ENCODE results near the gene IL1RAP. TPM values are rescaled to one million over a fixed set of nuclear protein-coding genes. Genes with fewer than 3 reads are reported as not detected.
"Not testable (repeated sequence)": the region's sequence is repeated elsewhere in the genome, so short reads cannot be mapped to it uniquely, and the experiment has no call there.

IL1RAP gene
- polyA plus RNA-seq, 4 donors: 15.8 to 36.9 (median 21.1) TPM

GRCh38 chr3:190506271-190506670 lies 7.6 kb upstream of the IL1RAP start:
- DNase-seq (ENCODE audit: low read depth in 4 of 4, low spot score in 3 of 4): no peak

DNA sequence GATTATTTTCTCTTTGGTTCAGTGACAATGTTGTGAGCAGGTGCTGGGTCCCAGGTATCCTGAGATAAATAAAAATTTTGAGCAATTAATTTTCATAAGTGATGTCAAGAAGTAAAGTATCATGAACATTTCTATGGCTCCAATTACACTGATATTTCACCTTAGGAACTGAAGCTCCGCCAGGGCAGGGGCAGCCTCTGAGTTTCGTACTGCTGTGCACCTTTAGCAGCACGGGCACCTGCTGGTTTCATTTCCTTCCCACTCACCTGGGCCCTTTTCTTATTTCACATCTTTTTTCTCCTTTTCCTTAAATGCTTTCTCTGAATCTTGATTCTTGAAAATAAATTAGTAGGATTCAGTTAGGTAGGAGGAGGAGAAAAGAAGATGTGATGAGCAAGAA lies 1.2 kb upstream of the IL1RAP start:
- no peak for DNase-seq (ENCODE audit: low read depth in 4 of 4, low spot score in 3 of 4)

DNA sequence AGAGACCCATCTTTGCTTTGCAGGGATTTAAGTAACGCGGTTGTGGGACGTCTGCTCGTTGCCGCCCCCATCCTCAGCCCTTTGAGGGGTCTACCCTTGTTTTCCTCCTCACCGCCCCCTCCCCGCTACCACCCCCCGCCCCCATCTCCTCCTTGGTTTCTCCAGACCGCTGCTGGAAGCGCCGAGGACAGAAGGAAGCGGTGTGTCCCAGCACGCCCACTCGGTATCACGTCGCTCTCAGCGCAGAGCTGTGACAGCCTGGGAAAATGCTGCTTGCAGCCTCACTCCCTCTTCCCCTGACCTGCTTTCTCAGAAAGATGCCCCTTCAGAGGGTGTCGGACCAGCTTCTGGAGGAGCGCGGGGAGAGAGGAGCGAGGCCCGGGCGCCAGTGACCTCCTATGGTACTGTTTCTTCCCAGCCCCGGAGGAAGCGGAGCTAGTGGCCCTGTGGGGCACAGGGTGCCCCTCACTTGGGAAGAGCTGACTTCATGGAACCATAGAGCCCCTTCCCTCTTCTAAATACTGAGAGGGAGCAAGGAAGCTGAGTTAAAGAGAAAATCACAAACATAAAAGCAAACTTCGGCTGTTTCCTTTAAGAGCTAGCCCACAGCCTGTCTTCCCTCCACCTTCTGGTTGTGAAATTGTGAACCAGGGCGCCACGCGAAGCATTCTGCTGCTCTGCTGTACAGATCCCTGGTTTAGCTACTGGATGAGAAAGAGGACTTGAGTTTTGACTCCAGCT lies 698 bp downstream of the IL1RAP start:
- peak in 2 of 4 donors; percentile 16 to 17 for DNase-seq (ENCODE audit: low read depth in 4 of 4, low spot score in 3 of 4)

GRCh38 chr3:190516416-190516815 lies 2.5 kb downstream of the IL1RAP start:
- DNase-seq (ENCODE audit: low read depth in 4 of 4, low spot score in 3 of 4): no peak

DNA sequence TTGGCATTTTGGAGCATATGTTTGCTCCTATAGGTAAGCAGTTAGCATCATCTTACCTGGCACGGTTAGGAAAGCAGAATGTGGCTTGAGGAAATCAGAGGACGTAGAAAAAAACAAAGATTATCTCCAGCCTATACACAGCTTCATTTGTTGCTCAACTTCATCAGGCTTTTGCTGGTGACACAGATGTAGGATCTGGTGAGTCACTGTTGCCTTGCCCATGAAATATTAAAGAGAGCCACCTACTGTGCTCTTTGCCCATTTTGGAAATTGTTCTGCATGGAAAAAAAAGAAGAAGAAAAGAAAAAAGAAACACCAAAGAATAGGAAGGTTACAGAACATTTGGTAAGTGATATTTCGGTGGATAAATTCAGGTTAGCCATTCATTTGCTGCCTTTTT lies 3.8 kb downstream of the IL1RAP start:
- DNase-seq (ENCODE audit: low read depth in 4 of 4, low spot score in 3 of 4): no peak

DNA sequence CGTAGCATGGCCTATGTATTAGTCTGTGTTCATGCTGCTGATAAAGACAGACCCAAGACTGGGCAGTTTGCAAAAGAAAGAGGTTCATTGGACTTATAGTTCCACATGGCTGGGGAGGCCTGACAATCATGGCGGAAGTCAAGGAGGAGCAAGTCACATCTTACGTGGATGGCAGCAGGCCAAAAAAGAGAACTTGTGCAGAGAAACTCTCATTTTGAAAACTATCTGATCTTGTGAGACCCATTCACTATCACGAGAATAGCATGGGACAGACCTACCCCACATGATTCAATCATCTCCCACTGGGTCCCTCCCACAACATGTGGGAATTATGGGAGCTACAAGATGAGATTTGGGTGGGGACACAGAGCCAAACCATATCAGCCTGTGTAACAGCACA lies 4.6 kb downstream of the IL1RAP start:
- not testable (repeated sequence) for DNase-seq (ENCODE audit: low read depth in 4 of 4, low spot score in 3 of 4)

- DNase-seq (ENCODE audit: low read depth in 4 of 4, low spot score in 3 of 4): no peak
These were observed 6.0 kb downstream of the IL1RAP start for GRCh38 chr3:190519886-190520285.

GRCh38 chr3:190521998-190522397 lies 8.1 kb downstream of the IL1RAP start:
- no peak for DNase-seq (ENCODE audit: low read depth in 4 of 4, low spot score in 3 of 4)

DNA sequence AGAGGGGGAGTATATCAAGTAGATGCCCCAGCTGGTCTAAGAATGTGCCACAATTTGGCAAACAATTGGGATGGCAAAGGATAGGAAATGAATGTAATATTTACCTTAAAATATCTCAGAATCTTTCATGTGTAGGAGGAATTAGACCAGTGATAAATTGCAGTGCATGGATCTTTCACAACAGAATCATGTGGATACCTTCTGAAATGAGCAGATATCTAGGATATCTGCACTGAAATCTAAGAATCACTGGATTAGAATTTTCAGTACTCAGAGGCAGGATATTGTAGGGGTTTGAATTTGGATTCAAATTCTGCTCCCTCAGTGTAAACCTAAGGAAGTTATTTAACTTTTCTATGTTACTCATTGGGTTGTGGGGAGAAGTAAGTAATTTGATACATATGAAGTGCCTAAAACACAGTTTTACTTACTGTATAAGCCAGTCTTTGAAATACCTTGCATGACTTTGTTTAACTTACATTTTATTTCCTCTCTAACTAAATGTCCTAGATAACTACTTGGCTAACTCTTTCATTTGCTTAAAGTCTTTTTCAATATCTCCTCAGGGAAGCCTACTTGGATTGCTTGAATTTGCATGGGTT lies 8.8 kb downstream of the IL1RAP start:
- DNase-seq (ENCODE audit: low read depth in 4 of 4, low spot score in 3 of 4): no peak

- no peak for DNase-seq (ENCODE audit: low read depth in 4 of 4, low spot score in 3 of 4)
These were observed 11.1 kb downstream of the IL1RAP start for GRCh38 chr3:190524942-190525341.

DNA sequence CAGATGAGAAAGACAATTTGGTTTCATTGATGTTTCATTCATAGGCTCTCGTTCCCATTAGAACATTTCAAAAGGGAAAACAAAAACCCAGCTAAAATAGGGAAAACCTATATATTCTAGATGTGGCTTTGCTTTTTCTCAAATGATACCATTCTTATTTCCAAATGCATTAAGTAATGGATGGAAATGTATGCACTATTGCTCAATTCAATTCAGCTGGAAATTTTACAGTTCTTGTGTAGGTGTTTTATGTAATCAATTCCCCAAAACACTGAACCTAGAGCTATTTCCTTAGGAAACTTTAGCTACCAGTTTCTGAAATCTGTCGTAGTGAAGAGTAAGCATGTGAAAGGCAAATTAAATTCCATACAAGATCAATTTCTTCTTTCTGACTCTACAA lies 11.7 kb downstream of the IL1RAP start:
- no peak for DNase-seq (ENCODE audit: low read depth in 4 of 4, low spot score in 3 of 4)

- DNase-seq (ENCODE audit: low read depth in 4 of 4, low spot score in 3 of 4): no peak
These were observed 13.2 kb downstream of the IL1RAP start for GRCh38 chr3:190526787-190527762.

DNA sequence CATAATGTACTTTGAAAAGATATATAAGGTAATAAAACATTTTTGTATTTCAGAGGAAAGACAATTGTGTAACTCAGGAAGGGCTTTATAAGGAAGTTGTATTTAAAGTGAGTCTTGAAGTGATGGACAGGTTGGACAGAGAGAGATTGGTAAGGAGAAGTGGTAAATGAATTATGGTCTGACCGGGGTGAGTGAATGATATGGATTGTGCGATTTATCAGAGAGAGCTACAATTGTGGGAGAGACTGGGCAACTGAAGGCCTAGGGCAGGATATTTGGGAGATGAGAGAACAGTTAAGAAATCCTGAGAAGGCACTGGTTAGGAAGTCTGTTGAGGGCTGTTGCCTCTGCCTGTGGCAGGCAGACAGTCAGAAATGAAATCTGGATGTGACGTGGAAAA lies 14.8 kb downstream of the IL1RAP start:
- DNase-seq (ENCODE audit: low read depth in 4 of 4, low spot score in 3 of 4): no peak

DNA sequence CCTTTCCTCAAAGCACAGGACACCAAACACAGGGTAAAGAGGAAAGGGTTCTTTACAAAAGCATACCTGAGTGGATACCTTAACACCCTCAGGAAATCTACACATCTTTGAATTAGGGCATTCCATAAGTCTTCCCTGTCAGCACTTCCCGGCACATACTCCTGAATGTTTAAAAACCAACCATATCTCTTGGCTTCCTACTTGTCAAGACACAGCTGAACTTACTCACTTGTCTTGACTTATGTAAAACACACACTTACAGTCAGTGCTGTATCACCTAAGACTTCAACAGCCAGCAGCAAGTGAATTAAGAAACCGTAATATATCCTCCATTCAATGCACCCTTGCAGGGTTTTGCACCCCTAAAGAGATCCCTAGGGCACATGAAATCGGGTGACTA lies 17.5 kb downstream of the IL1RAP start:
- DNase-seq (ENCODE audit: low read depth in 4 of 4, low spot score in 3 of 4): no peak

- no peak for DNase-seq (ENCODE audit: low read depth in 4 of 4, low spot score in 3 of 4)
These were observed 18.9 kb downstream of the IL1RAP start for GRCh38 chr3:190532731-190533203.

DNA sequence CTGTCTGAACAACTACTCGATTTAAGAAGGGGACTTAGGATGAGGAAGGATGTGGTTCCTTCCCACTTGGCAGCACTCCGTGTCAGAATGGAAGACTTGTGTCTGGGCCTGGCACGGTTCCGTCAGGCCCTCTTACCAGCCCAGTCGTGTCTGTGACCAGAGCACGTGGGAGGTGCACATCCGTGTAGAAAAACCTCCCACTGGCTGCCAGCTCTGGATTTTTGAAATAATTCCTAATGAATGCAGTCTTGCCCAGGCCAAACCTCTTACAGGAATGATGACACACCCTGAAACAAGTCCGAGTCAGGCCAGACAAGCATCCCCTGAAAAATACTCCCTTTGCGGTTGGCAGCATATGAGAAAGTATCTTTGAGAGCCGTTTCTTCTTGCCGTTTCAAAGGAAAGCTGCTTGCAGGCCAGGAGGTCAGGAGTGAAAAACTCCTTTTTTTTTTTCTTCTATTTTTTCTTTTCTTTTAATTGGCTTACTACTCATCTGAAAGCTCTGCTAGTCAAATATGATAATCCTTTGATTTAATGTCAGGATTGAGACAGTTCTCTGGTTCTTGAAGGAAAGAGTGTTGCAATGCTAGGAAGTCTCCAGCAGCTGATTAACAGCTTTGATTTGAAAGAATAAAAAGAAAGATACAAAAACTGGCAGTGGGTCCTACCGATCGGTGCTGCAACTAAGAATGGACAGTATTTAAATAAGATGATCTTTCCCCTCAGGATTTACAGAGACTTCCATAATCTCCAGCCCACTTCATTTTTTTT lies 19.8 kb downstream of the IL1RAP start:
- no peak for DNase-seq (ENCODE audit: low read depth in 4 of 4, low spot score in 3 of 4)

- DNase-seq (ENCODE audit: low read depth in 4 of 4, low spot score in 3 of 4): no peak
These were observed 20.5 kb downstream of the IL1RAP start for GRCh38 chr3:190534386-190534785.

GRCh38 chr3:190534986-190535385 lies 21.1 kb downstream of the IL1RAP start:
- no peak for DNase-seq (ENCODE audit: low read depth in 4 of 4, low spot score in 3 of 4)

- DNase-seq (ENCODE audit: low read depth in 4 of 4, low spot score in 3 of 4): no peak
These were observed 23.3 kb downstream of the IL1RAP start for GRCh38 chr3:190537146-190537545.

- DNase-seq (ENCODE audit: low read depth in 4 of 4, low spot score in 3 of 4): no peak
These were observed 24.4 kb downstream of the IL1RAP start for GRCh38 chr3:190538288-190538687.

Data from left renal pelvis (tissue), 4 donors.